GM19455 (cell line): ENCODE data around the gene RNPEP.
"Not testable (repeated sequence)": the region's sequence is repeated elsewhere in the genome, so short reads cannot be mapped to it uniquely, and the experiment has no call there.

ENCODE experiments used
- ATAC-seq: cut with Tn5 transposase; IDR thresholded peaks from one replicate; pipeline ENCODE4 v1.9.1; 2021; ENCODE audit not compliant: unreplicated experiment

Gene RNPEP, protein sequence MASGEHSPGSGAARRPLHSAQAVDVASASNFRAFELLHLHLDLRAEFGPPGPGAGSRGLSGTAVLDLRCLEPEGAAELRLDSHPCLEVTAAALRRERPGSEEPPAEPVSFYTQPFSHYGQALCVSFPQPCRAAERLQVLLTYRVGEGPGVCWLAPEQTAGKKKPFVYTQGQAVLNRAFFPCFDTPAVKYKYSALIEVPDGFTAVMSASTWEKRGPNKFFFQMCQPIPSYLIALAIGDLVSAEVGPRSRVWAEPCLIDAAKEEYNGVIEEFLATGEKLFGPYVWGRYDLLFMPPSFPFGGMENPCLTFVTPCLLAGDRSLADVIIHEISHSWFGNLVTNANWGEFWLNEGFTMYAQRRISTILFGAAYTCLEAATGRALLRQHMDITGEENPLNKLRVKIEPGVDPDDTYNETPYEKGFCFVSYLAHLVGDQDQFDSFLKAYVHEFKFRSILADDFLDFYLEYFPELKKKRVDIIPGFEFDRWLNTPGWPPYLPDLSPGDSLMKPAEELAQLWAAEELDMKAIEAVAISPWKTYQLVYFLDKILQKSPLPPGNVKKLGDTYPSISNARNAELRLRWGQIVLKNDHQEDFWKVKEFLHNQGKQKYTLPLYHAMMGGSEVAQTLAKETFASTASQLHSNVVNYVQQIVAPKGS

DNA sequence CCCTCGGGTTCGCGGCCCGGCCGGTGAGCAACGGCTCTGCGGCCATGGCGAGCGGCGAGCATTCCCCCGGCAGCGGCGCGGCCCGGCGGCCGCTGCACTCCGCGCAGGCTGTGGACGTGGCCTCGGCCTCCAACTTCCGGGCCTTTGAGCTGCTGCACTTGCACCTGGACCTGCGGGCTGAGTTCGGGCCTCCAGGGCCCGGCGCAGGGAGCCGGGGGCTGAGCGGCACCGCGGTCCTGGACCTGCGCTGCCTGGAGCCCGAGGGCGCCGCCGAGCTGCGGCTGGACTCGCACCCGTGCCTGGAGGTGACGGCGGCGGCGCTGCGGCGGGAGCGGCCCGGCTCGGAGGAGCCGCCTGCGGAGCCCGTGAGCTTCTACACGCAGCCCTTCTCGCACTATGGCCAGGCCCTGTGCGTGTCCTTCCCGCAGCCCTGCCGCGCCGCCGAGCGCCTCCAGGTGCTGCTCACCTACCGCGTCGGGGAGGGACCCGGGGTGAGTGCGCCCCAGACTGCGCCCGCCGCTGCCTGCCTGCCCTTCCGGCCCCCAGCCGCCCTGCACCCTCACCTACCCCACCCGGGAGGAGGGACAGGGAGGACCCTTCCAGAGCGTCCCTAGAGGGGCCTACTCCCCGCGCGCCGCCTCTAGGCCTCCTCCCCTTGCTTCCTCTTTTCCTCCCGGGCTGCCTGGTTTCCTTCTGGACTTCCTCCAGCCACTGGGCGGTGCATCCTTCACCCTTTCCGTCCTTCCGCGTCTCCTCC, at the start of gene RNPEP:
Gene RNPEP (plus strand): TSS at position 26 of the 757 bp plus-strand sequence. CDS start 19 bp downstream, at position 45.
- ATAC-seq = peak; percentile 69

DNA sequence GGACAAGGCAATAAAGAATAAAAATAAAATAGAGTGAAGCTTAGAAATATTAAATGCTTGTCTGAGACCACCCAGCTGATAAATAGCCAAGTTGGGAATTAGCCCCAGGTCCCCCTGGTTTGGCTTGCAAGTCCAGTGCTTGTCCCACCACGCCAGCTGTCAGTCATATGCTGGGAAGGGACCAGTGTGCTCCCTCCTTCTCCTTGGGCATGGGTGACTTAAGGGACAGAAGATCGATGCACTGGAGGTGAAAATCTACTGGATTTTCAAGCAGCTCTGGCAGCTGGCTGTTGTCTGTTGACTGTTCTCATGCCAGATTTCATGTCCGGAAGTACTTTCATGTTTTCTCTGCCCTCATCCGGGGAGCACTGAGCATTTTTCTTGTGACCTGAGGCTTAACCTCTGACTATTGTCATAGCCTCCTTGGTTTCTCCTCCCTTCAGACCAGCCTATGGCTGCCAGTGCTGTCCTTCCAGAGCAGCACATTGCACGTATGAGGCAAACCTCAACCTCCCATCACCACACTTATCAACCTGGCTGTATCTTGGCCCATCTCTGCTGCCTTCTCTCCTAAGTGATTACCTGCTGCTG, 48.5 kb upstream of the RNPEP start:
- ATAC-seq = no peak

DNA sequence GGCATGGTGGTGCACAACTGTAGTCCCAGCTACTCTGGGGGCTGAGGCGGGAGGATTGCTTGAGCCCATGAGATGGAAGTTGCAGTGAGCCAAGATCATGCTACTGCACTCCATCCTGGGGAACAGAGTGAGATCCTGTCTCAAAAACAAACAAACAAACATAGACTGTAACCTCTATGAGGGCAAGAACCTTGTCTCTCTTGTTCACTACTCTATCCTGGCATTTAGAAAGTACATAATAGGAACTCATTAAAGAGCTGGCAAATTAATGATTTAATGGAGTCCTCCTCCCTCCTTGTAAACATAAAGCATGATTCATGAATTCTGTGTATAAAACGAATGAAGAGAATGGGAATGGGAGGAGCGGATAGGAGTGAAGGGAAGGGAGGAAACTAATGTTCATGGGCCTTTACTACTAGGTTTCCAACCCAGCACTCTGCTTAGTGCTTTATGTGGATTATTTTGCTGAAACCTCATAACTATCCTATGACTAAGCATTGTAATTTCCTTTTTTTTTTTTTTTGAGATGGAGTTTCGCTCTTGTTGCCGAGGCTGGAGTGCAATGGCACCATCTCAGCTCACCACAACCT, 44.7 kb upstream of the RNPEP start:
- no peak for ATAC-seq

DNA sequence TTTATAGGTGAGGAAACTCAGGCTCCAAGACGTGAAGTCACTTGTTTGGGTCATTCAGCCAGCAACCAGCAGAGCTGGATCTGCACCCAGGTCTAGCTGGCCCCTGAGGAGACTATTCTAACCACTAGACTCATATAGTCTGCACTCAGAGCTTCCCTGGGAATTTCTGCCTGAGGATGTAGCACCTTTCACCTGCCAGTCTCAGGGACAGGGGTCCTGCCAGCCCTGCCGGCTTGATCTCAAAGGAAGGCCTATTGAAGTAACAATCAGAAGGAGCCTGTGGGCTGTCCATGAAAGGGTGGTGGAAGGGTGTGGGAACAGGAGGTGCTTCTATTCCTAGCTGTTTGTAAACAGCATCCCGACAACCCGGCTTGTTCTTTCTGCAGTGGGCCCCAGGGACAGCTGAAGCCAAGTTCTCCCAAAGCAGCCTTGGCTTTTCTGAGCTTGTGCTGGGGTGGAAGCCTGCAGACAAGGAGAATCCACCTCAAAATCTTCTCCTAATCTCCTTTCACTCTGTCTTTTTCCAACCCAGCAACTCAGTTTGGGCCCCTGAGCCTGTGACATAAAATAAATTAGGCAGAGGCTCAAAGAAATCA, 43.9 kb upstream of the RNPEP start:
- ATAC-seq = no peak

DNA sequence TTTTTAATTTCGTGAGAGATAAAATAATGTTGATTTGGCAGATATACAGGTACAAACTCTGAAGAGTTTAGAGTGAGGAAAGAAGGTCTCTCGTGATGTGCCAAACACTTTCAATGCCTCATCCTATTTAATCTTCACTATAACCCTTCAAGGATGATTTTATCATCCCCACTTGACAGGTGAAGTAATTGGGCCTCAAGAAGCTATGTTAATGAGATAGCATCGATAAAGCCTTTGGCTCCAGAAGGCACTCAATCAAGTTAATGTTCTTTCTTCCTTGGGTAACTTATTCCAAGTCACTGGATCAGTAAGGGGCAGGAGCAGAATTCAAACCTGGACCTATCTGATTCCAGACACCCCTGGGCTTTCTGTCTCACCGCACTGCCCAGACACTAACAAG, 43.3 kb upstream of the RNPEP start:
- ATAC-seq = no peak

DNA sequence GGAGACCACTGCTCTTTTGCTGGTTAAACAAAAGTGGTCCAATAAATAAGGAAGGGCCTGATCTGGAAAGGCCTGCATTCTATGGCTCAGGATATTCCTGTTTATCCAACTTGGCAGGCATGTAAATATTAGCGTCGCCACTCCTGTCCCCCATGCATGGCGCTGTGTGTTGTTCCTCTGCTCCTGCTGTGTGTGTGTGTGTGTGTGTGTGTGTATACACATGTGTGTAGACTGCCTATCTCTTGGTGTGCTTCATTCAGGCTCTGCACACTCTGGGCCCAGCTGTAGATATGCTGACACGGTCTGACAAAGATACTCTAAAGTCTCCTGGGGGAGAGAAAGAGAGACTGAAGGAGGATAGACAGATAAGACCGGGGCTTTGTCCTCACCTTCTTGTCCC, 42.9 kb upstream of the RNPEP start:
- ATAC-seq = no peak

DNA sequence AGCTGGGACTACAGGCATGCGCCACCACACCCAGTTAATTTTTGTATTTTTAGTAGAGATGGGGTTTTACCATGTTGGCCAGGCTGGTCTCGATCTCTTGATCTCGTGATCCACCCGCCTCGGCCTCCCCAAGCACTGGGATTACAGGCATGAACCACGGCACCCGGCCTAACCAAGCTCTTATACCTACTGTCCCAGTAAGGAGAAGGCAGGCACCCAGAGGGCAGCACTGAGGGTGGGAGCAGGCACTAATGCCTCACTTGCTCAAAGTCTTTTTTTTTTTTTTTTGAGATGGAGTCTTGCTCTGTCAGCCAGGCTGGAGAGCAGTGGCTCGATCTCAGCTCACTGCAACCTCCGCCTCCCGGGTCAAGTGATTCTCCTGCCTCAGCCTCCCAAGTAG, 42.1 kb upstream of the RNPEP start:
- not testable (repeated sequence) for ATAC-seq

DNA sequence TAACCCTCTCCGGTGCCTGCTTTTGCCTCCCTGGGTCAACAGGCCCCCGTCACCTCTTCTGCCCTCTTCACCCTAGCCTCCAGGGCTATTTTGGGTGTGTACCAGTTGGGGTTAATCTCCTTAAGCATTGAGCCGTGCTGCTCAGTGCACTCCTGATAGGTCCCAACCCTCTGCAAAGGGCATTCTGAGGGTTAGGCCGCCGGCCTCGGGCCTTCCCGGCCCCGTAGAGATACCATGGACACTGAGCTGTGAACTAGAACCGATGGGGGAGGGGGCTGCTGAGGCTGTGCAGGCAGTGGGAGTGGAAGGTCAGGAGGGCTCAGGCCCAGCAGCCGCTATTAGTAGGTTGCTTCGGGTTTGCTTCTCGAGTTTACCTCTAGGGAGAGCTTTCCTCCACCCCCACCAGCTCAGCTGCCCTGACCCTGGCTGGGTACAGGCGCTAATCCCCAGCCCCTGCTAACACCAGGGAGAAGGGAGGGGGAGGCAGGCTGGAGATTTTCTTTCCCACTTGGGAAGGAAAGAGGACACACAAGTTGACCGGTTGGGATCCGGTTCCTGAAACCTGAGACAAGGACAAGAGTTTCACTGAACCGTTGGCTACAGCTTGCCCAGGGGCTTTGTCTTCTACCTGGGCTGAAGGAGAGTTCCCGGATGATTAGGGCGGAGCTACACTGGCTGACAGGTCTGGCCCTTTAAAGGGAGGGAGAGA, 40.9 kb upstream of the RNPEP start:
- ATAC-seq = no peak

DNA sequence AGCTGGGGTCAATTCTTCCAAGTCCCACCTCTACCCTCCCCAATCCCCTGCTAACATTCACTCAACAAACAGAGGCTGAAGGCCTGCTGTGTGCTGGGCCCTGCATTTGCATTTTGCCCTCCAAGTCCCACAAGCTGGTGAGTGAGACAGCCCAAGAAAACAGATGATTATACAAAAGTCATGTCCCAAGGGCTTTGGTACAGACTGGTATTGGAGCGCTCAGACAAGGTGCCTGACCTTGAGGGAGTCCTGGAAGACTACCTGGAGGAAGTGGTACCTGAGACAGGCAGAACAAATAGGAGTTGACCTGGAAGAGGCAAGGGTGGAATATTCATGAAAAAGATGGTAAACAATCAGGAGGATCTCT, 40.3 kb upstream of the RNPEP start:
- no peak for ATAC-seq

DNA sequence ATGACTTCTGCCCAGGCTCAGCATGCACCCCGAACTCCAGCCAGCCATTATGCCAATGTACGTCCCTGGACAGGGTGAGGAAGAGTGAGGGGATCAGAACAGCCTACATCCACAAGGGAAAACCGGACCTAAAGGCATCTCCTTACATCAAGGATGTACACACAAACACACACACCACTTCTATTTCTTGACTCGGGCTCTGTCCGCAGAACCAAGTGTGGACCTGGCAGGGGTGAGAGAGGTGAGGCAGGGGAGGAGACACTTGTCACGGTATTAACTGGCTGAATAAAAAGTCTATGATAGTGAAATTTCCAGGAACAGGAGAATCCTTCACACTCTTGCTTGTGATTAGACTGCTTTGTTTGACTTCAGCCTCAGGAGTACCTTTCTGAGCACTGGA, 38.4 kb upstream of the RNPEP start:
- no peak for ATAC-seq

DNA sequence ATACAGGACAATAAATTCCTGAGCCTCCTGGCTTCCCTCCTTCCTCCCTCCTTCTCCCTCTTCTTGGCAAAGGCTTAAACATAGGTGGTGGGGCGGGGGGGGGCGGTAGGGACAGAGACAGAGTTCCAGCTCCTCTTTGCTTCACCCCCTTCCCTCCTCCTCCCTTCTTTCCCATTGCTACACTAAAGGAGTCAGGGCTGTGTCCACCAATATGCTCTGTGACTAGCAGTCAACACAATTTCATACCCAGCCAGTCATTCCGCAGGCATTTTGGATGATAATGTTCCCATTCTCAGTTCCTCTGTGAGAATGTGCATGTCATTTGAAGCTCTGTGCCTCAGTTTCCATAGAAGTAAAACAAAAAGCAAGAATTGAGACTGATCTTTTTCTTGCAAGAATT, 37.8 kb upstream of the RNPEP start:
- ATAC-seq = no peak

DNA sequence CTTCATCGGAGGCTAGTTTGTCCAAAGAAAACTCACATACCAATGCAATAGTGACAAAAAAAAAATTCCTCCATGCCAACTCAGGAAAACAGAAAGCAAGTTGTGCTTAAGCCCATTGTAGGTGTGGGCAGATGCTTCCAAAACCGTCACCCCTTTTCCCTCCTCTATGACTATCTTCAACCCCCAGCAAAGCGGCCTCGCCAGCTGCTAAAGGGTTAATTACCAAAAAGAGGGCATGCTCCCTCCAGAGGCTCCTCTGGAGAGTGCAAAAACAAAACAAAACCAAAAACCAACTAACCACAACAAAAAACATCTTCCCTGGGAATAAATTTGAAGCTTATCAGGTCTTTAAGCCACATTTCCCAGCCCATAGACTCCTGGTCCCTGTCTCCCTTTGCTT, 37.3 kb upstream of the RNPEP start:
- ATAC-seq = no peak

DNA sequence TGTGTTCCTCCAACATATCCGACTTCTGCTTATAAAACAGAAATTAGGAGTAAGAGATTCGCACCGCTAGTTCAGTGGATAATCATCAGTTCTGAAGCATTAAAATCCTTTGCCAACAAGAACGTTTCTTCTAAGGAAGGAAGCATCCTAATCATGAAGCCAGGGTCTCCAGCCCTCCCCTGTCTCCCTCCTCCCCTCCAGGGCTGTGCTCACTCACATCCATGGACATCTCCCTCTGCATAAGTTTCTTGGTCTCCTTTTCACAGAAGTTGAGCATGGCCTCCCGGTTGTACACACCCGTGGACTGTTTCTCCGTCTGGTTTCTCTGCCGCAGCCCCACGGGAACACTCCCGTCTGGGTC, 36.6 kb upstream of the RNPEP start:
- no peak for ATAC-seq

DNA sequence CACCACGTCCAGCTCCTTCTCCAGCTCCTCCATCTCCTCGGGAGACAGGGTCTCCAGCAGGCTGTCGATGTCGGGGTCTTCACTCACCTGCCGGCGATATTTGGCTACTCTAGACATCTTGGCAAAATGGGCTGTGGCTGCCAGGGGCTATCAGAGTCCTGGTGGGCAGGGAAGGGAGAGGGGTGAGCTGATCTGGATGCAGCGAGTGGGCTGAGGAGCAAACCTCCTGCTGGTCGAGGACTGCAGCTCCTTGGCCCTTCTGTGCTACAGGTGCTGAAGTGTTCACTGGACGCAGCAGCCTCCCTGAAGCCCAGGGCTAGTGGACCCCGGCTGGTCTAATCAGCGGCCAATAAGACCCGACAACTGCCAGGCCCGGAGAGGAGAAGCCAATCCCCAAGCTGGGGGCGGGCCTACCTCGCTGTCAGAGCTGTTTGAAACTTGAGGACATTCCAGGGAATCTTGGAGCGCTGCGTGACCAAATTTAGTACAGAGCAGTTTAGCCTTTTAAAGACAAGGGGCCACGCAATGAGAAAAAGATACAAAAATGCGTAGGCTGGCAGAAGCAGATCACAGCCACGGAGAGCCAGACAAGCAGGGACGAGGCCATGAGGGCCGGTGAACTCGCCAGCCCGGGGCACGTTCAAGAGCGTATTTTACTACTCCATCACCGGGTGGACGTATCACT, 36.1 kb upstream of the RNPEP start, which contains the start of gene LMOD1:
Gene LMOD1 (minus strand): TSS at position 325 of the 685 bp plus-strand sequence. CDS start 208 bp downstream, at position 117.
- no peak for ATAC-seq

DNA sequence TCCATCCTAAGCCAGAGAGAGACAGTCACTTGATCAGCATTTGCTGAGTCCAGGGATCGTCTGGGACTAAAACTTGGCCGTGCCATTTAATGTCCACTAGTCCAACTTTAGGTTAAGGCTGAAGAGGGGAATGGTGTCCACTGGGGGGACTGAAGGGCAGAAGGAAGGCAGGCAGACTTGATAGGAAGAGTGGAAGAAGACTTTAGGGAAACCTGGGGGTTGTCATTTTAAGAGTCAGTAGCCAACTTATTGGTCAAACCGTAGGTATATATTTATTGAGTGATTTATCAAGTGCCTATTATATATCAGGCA, 34.8 kb upstream of the RNPEP start:
- no peak for ATAC-seq

DNA sequence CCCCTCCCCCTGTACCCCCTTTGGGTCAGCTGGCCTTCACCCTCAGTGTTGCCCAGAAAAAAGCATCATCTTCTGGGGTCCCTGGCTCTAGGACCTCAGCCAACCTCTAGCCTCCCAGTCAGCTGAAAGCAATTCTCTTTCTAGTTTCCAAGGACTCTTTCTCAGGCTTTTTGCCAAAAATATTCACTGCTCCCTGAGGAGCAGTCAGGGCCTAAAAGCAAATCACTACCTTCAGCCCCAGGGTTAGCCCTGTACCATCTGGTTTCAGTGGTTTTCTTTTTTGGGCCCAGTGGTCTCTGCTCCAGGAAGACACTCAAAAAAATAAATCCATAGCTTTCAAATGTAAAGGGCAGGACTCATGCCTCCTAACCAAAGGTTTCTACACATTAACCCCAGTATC, 33.0 kb upstream of the RNPEP start:
- ATAC-seq = no peak

DNA sequence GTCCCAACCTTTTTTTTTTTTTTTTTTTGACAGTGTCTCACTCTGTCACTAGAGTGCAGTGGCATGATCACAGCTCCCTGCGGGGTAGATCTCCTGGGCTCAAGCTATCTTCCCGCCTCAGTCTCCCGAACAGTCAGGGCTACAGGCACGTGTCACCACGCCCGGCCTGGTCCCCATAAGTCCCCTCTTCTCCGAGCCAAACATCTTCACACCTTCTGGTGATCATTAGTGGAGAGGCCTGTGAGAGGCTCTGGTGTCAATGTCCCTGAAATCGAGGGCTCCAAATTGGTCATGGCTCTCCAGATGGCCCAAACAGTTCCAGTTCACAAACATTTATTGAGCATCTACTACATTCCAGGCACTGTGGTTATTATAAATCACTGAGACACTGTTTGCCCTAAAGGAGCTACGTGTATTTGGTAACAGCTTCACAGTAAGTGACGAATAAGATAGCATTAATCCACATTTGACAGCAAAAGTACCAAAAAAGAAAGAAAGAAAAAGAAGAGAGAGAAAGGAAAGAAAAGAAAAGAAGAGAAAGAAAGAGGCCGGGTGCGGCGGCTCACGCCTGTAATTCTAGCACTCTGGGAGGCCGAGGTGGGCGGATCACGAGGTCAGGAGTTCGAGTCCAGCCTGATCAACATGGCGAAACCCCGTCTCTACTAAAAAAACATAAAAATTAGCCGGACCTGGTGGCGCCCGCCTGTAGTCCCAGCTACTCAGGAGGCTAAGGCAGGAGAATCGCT, 28.0 kb upstream of the RNPEP start:
- ATAC-seq = no peak

DNA sequence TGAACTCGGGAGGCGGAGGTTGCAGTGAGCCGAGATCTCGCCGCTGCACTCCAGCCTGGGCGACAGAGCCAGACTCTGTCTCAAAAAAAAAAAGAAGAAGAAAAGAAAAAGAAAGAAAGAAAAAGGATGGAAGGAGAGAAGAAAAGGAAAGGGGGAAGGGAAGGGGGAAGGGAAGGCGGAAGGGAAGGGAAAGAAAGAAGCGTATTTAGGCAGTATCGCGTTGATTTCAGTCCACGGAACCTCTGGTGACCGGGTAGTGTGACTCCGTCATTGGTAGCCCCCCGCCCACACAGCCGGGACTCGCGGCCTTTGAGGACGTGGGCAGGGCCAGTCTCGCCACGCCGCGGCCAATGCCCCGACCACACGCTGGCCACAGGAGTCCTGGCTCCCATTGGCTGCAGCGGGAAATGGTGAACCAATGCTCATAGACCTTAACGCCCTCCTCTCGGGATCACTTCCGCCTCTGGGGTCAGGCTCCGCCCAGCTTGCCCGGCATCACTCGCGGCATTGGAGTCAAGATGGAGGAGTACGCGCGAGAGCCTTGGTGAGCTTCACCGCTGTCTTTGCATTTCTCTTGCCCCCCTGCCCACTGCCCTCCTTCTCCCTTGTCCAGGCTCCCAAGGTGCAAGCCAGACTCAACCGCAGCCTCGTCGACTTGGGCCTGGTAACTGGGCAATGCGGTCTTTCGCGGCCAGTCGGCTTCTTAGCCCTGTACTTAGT, 27.3 kb upstream of the RNPEP start, which contains the start of gene TIMM17A:
Gene TIMM17A (plus strand): TSS at position 495 of the 720 bp plus-strand sequence. CDS start 24 bp downstream, at position 519.
- ATAC-seq = peak; percentile 99
